Mammary epithelial cell (primary cell): ENCODE results near the gene LHPP.

Source experiments
- CTCF ChIP-seq, 2 donors: IDR thresholded peaks in 1 of 2; conservative IDR thresholded peaks in 1 of 2; 2 replicates each; pipeline ENCODE4 v1.5.1; 2011 to 2012; ENCODE audit warnings: inconsistent platforms in 2 of 2, low read length in 2 of 2, mild to moderate bottlenecking in 2 of 2, control low read depth in 1 of 2, low read depth in 1 of 2; ENCODE audit not compliant: insufficient read depth in 1 of 2; ENCODE audit errors: extremely low read depth in 1 of 2
- EZH2 ChIP-seq: IDR thresholded peaks from 2 replicates; pipeline ENCODE4 v1.6.1; 2012; ENCODE audit warnings: low read length, inconsistent platforms, borderline replicate concordance

- TF ChIP-seq EZH2 (no peak), CTCF (conservative IDR thresholded peaks at IDR 0.05 in 1 of 2, IDR thresholded peaks at IDR 0.05 in 1 of 2; ENCODE audit: extremely low read depth in 1 of 2, insufficient read depth in 1 of 2, low read depth in 1 of 2, low read length in 2 of 2) (no peak)
Observed at GRCh38 chr10:124470544-124471434, 9.2 kb downstream of the LHPP start.
